GM18517 (cell line): Measurements from ENCODE around the gene ADGRB3.
"Not testable (repeated sequence)": the region's sequence is repeated elsewhere in the genome, so short reads cannot be mapped to it uniquely, and the experiment has no call there.

Source experiments
- ATAC-seq: cut with Tn5 transposase; IDR thresholded peaks from one replicate; pipeline ENCODE4 v1.9.1; 2021; ENCODE audit warnings: mild to moderate bottlenecking, moderate library complexity; ENCODE audit not compliant: unreplicated experiment

Gene ADGRB3

DNA sequence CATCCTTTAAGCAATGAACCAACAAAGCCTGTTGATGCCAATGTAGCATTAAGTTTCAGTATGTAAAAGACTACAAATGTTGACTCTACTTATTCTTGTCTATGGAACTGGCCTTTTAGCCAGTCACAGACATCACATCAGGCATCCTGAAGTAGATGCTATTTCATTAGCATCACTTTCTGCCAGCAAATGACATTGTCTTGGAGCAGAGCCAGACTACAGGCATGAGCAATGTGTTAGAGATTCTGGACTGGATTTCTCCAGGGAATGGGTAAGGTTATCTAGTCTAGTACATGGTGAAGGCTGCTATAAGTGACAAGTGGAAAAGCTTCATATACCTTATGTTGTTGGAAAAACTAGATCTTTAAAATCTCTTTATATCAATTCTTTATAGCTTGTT, 142.9 kb downstream of the ADGRB3 start:
- no peak for ATAC-seq

DNA sequence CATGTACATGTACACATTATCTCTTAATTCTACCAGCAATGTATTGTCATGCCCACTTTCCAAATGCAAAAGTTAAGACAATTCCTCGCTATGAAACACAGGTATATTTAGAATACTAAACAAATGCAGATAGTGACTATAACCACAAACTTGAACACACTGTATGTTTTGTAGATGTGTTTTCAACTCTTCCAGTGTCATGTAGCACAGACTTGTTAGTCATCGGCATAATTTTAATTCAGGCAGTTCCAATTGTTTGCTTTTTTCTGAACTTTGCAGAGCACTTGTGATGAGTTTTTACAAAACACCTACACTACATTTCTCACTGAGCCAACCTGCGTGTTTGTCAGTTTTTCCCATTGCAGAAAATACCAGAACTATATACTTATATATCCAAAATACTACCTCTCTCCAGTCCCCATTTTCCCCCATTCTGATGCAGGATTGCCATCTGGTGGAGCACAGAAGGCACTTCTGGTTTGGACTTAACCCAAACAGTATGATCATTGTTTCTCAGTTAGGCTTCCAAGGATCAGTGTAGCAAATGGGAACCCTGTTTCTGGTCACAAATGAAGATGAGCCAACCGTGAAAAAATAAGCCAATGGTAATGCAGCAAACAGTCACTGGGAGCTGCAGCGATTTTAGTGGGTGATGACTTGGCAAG, 143.4 kb downstream of the ADGRB3 start:
- peak; percentile 55 for ATAC-seq

DNA sequence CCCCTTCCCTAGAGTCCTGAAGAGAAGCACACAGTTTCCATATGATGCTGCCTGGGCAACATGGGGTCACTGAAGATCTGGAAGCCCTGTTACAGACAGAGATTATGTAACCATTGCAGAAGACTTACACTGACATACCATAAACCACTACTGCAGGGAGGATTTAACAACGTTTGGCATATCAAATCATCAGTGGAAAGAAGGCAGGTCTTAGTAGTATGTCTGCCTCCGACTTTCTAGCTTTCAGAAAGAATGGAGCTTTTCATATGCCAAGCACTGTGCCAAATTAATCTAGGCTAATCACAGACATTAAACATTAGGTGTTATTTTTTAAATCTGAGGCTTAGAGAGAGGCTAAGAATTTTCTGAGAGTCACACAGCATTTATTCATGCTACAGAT, 144.3 kb downstream of the ADGRB3 start:
- ATAC-seq = no peak

DNA sequence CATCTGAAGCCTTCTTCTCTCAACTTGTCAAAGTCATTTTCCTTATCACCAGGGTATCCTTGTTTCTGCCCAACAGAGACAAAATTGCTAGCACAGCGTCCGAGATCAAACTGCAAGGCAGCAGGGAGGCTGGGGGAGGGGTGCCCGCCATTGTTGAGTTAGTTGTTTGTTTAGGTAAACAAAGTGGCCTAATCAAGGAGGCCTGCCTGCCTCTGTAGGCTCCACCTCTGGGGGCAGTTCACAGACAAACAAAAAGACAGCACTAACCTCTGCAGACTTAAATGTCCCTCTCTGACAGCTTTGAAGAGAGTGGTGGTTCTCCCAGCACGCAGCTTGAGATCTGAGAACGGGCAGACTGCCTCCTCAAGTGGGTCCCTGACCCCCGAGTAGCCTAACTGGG, 155.0 kb downstream of the ADGRB3 start:
- not testable (repeated sequence) for ATAC-seq

DNA sequence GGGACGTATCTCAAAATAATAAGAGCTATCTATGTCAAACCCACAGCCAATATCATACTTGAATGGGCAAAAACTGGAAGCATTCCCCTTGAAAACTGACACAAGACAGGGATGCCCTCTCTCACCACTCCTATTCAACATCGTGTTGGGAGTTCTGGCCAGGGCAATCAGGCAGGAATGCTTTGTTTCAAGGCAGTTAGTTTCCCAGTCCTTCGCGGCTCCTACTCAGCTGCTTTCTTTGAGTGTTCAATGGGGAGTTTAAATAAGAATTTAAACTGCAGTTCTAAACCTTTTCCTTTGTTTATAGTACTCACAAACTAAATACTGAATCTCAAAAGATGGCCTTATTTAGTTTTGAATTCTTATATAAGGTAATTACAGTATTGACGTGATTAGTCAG, 179.9 kb downstream of the ADGRB3 start:
- ATAC-seq = not testable (repeated sequence)

DNA sequence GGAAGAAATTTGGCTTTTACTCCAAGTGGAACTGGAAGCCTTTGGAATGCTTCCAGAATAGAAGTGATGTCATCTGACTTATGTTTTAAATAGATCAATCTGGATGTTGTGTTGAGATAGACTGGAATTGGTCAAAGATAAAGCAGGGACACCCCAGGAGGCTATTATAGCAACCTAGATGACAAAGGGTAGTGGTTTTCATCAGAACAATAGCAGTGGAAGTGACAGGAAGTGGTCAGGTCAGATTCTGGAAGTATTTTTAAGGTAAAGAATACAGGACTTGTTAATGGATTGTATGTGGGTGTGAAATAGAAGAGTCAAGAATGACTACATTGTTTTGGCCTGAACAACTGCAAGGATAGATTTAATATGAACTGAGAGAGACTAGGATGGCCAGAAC, 191.4 kb downstream of the ADGRB3 start:
- no peak for ATAC-seq

DNA sequence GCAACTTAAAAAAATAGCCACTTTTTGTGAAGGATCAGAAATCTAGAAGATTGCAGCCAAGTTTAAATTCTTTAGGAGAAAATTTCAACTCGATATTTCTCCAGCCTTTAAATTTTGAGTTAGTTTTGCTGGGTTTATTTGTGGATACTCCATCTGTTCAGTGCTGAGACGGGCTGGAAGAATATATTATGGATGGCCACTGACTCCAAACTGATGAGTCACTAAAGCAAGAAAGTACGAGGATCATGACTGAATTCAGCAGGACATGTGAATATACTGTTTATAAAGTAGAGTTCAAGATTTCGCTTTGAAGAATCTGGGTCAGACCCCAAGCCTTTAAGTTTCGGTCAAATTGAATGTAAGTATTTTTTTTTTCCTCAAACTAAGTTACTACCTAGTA, 199.5 kb downstream of the ADGRB3 start:
- no peak for ATAC-seq

DNA sequence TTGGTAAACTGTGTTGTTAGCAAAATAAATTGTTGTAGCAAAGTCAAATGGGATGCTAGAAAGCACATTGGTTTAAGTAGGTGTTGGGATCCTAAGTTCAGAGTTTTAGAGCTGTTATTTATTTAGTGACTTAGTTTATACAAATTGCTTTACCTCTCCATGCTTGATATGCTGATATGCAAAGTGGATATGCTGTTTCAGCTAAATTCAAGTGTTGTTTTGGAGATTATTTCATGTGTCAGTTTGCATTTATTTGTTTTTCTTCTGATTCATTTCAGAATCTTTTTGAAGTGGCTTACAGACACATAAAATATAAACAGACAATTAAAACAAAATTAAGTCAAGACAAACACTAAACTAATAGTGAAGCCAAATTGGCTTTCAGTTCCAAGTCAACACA, 203.5 kb downstream of the ADGRB3 start:
- ATAC-seq = no peak

DNA sequence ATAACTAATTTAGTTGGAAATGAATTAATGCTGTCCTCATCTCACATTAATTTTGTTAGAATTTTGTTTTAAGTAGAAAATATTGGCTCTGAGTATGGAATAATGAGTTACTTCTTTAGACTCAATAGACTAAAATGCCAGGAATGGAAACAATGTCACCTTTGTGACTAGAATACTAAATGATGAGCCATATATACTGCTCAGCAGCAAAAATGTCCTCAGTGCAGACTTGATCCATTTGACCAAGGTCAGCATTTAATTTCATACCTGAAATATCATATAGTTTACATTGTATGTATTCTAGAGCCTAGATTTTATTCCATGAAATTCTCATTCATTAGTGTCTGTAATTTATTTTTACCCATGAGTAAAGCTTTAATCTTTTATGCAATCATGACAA, 217.7 kb downstream of the ADGRB3 start:
- ATAC-seq = no peak

DNA sequence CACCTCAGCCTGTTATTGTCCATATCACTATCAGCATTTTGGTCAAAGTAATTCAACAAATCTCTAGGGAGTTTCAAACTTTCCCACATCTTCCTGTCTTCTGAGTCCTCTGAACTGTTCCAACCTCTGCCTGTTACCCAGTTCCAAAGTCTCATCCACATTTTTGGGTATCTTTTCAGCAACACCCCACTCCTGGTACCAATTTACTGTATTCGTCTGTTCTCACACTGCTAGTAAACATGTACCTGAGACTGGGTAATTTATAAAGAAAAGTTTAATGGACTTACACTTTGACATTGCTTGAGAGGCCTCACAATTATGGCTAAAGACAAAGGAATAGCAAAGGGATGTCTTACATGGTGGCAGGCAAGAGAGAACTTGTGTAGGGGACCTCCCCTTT, 224.2 kb downstream of the ADGRB3 start:
- no peak for ATAC-seq

DNA sequence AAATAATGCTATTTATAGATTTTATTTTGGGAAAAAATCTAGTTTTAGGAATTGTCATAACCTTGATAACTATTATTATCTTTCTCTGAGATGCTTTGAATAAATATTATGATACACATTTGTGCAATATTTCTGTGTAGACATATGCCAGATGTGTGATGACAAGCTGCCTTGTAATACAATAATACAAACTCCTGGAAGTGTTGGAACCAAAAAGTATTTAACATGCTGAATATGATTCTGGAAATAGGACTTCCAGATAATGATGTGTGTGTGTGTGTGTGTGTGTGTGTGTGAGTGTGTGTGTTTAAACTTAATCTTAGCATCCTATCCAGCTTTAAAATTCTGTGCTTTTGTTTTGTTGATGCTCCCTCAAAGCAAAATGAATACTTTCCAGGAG, 233.6 kb downstream of the ADGRB3 start:
- ATAC-seq = no peak

DNA sequence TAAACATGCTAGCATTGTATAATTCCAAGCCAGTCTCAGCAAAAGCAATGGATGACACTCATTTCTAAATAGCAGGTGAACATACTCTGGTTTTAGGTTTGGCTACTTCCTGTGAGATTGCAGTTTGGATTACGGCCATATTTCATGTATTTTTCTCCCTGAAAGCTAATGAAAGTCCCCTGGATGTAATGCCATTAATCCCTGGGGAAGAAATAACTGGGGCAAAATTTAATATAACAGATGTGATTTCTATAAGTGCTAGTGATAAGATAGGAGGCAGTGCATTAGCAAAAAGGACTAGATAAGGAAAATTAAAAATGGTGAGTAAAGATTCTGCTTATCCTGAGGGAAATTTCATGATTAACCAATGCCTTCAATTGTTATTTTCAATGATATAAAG, 238.2 kb downstream of the ADGRB3 start:
- no peak for ATAC-seq

DNA sequence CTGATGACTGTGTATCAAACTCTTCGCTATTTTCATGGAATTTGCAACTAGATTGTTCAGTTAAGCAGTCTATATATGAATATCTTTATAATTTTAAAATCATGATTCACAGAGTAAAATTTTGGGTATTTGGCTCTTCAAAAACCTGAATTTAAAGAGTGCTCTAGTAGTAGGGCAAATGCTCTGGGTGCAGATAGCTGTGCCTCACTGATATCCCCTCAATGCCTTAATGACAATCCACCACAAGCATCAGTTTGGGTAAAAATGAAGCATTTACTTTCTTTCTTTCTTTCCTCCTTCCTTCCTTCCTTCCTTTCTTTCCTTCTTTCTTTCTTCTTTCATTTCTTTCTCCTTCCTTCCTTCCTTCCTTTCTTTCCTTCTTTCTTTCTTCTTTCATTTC, 239.7 kb downstream of the ADGRB3 start:
- ATAC-seq = no peak

DNA sequence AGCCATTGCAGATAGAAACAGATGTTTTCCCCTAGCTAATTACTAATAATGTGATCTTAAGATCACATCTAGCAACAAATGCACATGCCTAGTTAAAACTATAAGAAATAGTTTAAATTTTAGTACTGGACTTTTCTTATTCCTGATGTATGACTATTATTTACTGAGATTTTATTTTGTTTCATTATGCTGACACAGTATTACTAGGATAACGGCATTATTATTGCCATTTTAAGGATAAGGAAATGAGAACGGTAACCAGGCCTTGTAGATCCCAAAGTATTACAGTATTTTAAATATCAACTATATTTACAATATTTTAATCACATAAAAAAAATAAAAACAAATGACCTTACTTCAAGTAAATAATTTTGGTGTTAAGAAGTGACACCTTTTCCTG, 240.3 kb downstream of the ADGRB3 start:
- no peak for ATAC-seq

DNA sequence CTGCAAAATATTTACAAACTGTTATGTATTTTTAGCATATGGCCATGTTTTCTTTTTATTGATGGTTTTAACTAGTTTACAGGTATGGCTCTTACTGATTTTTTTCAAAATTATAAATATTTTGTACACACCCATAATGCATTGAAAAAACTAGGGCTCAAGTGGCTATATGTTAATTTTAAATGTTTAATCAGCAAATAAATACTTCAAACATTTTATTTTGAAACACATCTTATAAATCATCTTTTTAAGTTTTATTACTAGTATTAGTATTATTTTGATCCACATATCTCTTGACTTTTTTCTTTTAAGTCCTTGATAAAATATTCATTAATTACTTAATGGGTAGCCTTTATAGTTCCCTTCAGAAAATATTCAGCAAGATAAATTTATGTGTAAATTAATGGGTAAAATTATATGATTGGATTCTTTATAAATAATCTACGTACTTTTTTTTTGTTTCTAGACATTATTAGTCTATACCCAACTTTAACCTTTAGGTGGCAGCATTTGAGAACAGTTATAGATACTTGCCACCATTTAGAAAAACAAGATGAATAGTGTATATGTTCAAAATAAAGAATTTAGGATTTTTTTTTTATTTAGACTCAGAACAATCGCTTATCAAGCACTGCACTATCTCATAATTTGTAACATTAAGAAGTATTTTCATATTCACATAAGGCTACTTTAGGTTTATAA, 241.9 kb downstream of the ADGRB3 start:
- peak; percentile 81 for ATAC-seq

DNA sequence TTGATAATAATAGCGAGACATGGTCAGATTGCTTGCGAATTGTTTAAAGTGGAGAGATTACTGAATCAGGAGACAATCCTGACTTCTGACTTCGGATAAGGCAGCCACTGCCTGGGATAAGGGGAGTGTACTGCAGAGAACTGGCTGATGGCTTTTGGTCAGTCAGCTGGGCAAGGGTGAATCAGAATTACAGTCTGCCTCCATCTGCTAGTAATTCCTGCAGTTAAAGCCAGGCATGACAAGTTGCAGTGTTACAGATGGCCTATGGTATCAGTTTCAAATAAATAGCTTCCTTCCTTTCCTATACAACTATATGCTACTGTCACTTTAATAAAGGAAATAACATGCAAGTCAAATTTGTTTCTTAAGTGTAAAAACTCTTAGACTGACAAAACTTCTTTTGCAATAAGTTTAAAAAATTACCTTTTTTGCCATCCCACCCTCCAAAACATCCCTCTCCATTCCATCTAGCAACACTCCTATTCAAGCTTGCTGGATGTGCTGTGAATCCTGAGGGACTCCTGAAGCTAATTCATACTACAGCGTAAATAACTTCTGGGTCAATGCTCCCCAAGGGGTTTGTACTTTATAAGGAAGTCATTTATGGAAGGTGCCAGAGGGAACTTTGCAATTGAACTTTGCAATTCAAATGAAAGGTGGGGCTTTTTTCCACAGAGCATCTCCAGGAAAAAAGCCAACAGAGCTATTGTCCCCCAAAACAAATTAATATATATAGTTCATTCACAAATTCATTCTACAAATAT, 245.2 kb downstream of the ADGRB3 start:
- ATAC-seq = no peak

DNA sequence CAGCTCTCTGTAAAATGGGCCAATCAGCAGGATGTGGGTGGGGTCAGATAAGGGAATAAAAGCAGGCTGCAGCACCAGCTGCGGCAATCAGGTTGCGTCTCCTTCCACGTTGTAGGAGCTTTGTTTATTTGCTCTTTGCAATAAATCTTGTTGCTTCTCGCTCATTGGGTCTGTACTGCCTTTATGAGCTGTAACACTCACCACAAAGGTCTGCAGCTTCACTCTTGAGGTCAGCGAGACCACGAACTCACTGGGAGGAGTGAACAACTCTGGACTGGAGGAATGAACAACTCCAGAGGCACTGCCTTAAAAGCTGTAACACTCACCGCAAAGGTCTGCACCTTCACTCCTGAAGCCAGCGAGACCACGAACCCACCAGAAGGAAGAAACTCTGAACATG, 248.2 kb downstream of the ADGRB3 start:
- ATAC-seq = not testable (repeated sequence)

DNA sequence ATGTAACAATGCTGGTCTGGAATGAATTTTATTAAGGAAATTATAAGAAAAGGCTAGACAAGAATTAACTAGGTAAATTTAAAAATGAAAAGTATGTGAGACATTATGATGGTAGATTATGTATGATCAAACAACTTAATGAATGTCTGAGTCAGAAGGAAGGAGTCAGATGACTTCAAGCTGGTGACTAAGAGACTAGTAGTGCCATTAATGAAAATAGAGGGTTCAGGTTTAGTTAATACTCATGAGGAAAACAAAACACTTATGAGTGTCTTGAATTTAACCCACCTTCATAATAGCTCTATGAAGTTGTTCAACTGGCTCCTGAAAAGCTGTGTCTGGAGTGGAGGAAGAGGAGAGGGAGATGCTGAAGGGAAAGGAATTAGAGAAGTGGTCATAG, 256.3 kb downstream of the ADGRB3 start:
- ATAC-seq = no peak

DNA sequence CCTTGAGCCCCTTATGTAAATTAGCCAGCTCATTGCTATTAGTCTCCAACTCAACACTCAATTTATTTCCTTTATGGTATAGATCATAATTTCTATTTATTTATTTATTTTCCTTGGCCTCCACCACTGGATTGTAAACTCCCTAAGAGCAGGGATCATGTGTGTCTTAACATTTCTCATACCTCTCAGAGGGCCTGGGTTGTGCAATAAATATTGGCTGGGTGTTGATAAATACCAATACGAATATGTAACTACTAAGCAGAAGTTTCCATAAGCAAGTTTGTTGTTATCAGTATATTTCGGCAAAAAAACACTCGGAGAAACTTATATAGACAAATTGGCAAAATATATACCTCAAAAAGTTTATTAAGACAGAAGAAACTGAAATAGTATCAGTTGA, 257.4 kb downstream of the ADGRB3 start:
- ATAC-seq = no peak

DNA sequence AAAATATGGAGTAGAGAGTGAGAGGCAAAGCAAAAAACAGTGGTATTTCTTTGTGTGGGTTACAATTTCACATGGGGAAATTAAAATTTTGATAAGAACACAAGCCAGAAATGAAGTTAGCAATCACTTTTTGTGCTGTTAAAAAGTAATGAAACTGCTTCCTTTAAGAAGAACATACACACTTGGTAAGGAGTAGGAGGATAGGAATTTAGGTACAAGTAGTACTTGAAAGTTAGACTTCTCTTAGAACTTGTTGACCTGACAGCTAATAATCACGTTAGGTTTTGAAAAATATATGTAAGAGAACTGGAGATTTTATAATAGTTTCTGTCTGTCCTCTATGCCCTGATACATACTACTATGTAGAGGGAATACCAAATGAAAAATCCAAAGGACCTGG, 260.8 kb downstream of the ADGRB3 start:
- no peak for ATAC-seq

DNA sequence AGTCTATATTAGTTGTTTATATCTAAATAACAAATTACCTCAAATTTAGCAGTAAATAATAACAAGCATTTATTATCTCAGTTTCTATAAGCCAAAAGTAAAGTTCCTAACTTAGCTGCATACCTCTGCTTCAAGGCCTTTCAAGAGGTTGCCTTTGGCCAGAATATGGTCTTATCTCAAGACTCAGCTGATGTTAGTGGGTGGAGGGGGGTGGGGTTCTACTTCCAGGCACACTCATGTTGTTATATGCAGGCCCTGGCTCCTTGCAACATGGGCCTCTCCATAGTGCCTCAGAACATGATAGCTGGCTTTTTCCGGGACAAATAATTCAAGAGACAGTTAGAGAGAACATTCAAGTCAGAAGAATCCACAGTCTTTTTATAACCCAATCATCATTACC, 266.0 kb downstream of the ADGRB3 start:
- no peak for ATAC-seq

DNA sequence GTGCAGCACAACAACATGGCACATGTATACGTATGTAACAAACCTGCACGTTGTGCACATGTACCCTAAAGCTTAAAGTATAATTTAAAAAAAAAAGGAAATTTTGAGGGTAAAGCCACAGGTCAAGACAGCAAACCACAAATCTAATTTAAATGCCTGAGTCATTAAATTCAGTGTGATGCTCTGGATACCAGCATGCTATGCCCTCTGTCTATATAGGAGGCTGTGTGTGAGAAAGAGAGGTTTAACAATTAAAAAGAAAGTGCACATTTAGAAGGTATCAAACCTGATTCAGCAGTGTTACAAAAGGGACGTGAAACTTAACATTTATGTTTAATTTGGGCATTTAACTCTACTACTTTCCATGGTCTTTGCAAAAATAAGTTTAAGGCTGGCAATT, 276.3 kb downstream of the ADGRB3 start:
- no peak for ATAC-seq
